HG02852 (cell line): ENCODE data around the gene RRAD.
"Not testable (repeated sequence)": the region's sequence is repeated elsewhere in the genome, so short reads cannot be mapped to it uniquely, and the experiment has no call there.

Experiments used
- ATAC-seq: cut with Tn5 transposase; IDR thresholded peaks from one replicate; pipeline ENCODE4 v1.9.1; 2021; ENCODE audit warnings: mild to moderate bottlenecking, moderate library complexity; ENCODE audit not compliant: unreplicated experiment

The RRAD gene

GRCh38 chr16:66925322-66925840 lies at the start of gene RRAD:
TSS of gene RRAD (minus strand) at chr16:66925535. CDS start at chr16:66925179, 356 bp downstream.
- peak; percentile 29 for ATAC-seq

DNA sequence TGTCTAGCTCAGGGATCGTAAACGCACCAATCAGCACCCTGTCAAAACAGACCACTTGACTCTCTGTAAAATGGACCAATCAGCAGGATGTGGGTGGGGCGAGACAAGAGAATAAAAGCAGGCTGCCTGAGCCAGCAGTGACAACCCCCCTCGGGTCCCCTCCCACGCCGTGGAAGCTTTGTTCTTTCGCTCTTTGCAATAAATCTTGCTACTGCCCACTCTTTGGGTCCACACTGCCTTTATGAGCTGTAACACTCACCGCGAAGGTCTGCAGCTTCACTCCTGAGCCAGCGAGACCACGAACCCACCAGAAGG lies 49.6 kb upstream of the RRAD start:
- not testable (repeated sequence) for ATAC-seq

DNA sequence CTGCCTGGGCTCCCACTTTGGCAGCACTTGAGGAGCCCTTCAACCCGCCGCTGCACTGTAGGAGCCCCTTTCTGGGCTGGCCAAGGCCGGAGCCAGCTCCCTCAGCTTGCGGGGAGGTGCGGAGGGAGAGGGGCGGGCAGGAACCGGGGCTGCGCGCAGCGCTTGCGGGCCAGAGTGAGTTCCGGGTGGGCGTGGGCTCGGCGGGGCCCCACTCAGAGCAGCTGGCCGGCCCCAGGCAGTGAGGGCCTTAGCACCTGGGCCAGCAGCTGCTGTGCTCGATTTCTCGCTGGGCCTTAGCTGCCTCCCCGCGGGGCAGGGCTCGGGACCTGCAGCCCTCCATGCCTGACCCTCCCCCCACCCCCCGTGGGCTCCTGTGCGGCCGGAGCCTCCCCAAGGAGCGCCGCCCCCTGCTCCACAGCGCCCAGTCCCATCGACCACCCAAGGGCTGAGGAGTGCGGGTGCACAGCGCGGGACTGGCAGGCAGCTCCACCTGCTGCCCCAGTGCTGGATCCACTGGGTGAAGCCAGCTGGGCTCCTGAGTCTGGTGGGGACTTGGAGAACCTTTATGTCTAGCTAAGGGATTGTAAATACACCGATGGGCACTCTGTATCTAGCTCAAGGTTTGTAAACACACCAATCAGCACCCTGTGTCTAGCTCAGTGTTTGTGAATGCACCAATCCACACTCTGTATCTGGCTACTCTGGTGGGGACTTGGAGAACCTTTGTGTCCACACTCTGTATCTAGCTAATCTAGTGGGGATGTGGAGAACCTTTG lies 49.0 kb upstream of the RRAD start:
- ATAC-seq: not testable (repeated sequence)

DNA sequence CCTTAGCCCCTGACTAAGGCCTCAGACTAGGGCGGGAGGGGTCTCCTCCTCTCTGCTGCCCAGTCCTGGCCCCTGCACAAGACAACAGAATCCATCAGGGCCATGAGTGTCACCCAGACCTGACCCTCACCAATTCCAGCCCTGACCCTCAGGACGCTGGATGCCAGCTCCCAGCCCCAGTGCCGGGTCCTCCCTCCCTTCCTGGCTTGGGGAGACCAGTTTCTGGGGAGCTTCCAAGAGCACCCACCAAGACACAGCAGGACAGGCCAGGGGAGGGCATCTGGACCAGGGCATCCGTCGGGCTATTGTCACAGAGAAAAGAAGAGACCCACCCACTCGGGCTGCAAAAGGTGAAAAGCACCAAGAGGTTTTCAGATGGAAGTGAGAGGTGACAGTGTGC lies 48.4 kb upstream of the RRAD start:
- ATAC-seq: no peak

- ATAC-seq: no peak
Measured at GRCh38 chr16:66972983-66973382, 47.6 kb upstream of the RRAD start.

- no peak for ATAC-seq
Measured at GRCh38 chr16:66970775-66971720, 45.7 kb upstream of the RRAD start.

DNA sequence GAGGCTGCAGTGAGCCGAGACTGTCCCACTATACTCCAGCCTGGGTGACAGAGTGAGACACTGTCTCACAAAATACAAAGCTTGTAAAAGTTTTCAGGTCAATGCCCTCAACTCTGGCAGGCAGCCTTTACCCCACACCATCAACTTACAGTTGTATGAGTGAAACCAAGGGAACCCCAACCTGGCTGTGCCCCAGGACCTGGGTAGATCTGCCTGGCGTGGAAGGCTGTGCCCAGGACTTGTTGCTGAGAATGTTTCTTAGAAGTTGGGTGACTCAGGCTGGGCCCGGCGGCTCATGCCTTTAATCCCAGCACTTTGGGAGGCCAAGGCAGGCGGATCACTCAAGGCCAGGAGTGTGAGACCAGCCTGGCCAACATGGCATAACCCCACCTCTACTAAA lies 43.5 kb upstream of the RRAD start:
- ATAC-seq: no peak

- ATAC-seq: no peak
Measured at GRCh38 chr16:66964049-66964448, 38.7 kb upstream of the RRAD start.

DNA sequence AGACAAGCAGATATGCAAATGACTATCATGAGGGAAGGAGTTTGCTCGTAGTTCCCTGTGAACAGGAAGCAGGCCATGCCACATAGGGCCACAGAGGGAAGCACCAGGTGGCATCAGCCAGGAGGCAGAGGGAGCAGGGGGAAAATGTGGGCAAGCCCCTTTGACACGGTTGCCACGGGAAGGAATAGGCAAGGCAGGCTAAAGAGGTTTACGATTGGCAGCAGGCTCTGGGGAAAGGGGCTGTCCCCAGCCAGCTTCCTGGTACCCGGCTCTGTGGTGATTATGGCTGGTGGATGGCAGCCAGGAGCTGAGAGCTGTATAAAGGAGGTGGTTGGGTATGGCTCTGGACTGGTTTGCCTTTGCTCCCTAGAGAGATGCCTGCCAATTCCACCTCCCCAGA lies 36.6 kb upstream of the RRAD start:
- no peak for ATAC-seq

DNA sequence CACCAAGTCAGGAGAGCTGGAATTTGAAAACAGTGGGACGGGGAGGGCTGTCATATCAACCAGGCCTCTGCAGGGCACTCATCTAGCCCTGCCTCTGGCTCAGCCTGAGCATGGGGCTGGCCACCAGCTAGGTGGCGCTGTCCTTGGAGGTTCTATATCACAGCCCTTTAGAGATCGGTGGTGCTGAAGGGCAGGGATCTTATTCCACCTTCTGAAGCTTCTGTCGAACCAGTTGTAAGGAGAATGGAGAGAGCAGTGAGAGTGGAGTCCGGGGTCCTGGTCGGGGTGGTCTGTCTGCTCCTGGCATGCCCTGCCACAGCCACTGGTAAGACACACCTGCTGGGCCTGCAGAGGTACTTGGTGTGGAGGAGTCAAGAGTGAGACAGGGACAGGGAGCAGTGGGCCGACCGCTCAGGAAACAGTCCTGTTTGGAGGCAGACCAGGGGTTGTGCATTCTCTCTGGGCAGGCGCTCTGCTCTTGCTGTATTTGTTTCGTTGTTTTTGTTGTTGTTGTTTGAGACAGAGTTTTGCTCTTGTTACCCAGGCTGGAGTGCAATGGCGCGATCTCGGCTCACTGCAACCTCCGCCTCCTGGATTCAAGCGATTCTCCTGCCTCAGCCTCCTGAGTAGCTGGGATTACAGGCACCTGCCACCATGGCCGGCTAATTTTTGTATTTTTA lies 35.9 kb upstream of the RRAD start, which contains the start of gene CES3:
Gene CES3 (plus strand): TSS at position 202 of the 680 bp plus-strand sequence. CDS start 42 bp downstream, at position 244.
- peak; percentile 70 for ATAC-seq

GRCh38 chr16:66960270-66960669 lies 34.9 kb upstream of the RRAD start:
- ATAC-seq: no peak

GRCh38 chr16:66959704-66960161 lies 34.4 kb upstream of the RRAD start:
- no peak for ATAC-seq

GRCh38 chr16:66958857-66959703 lies 33.7 kb upstream of the RRAD start:
- ATAC-seq: no peak

DNA sequence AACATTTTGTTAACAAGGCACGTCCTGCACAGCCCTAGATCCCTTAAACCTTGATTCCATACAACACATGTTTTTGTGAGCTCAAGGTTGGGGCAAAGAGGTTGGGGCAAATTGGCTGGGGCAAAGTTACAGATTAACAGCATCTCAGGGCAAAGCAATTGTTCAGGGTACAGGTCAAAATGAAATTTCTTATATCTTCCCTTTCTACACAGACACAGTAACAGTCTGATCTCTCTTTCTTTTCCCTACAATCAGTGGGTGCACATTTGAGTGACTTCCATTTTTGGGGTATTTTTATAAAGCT lies 30.8 kb upstream of the RRAD start:
- not testable (repeated sequence) for ATAC-seq

DNA sequence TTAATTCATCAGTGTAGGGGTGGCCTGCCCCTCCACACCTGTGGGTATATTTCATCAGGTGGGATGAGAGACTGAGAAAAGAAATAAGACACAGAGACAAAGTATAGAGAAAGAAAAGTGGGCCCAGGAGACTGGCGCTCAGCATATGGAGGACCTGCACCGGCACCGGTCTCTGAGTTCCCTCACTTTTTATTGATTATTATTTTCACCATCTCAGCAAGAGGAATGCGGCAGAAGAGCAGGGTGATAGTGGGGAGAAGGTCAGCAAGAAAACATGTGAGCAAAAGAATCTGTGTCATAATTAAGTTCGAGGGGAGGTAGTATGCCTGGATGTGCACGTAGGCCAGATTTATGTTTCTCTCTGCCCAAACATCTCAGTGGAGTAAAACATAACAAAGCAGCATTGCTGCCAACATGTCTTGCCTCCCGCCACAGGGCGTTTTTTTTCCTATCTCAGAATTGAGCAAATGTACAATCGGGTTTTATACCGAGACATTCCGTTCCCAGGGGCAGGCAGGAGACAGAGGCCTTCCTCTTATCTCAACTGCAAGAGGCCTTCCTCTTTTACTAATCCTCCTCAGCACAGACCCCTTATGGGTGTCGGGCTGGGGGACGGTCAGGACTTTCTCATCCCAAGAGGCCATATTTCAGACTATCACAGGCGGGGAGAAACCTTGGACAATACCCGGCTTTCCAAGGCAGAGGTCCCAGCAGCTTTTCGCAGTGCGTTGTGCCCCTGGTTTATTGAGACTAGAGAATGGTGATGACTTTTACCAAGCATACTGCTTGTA lies 30.2 kb upstream of the RRAD start:
- ATAC-seq: not testable (repeated sequence)

DNA sequence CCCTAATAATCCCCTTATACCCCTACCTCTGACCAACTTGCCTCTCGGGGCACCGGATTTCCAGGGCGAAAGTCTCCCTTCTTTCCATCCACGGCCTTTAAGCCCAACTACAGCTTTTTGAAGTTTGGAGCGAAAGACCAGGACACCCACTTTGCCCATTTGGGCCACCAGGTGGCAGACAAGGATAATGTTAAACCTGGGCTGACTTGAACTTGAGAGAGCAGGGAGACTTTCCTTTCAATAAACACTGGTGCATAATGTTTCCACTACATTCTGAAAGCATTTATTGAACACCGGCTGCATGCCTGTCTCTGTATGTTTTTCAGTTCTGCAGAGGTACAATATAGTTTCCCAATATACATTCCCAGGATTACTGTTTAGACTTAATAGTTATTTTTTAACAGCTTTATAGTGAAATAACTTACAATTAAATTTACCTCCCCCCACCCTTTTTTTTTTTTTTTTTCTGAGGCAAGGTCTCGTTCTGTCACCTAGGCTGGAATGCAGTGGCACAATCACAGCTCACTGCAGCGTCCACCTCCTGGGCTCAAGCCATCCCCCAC lies 28.8 kb upstream of the RRAD start:
- ATAC-seq: no peak

- no peak for ATAC-seq
Measured at GRCh38 chr16:66953462-66954096, 28.2 kb upstream of the RRAD start.

DNA sequence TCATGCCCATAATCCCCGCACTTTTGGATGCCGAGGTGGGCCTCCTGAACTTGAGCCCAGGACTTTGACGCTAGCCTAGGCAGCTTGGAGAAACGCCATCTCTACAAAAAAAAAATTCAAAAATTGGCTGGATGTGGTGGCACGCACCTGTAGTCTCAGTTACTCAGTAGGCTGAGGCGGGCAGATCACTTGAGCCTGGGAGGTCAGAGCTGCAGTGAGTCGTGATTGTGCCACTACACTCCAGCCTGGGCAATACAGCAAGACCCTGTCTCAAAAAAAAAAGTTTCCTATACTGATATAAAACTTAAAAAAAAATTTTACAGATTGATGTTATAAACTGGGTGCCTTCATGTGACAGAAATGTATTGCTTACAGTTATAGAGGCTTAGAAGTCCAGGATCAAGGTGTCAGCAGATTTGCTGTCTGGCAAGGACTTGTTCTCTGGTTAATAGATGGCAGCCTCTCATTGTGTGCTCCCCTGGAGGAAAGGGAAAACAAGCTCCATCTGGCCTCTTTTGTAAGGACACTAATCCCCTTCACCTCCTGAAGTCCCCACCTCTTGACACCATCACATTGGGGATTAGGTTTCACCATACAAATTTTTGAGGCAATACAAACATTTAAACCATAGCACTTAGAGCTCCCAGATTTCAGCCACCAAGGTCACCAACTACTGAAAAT lies 27.2 kb upstream of the RRAD start:
- ATAC-seq: no peak
